A172 (cell line): ENCODE results near the gene LYL1. TPM values are rescaled to one million over a fixed set of nuclear protein-coding genes. Genes with fewer than 3 reads are reported as not detected.

Experiments used
- DNase-seq: peaks from one replicate; pipeline ENCODE4 v3.0.0-alpha.2; 2015; ENCODE audit warnings: low spot score
- total RNA-seq: library from RNA; depleted of rRNA; stranded (reverse); fragments of >200 nt; shearing (Covaris generic); gene quantifications from 2 replicates; pipeline ENCODE4 v1.2.3, GENCODE V29; 2014

The LYL1 gene
- total RNA-seq, 1 experiment from 2014 or later: not detected

DNA sequence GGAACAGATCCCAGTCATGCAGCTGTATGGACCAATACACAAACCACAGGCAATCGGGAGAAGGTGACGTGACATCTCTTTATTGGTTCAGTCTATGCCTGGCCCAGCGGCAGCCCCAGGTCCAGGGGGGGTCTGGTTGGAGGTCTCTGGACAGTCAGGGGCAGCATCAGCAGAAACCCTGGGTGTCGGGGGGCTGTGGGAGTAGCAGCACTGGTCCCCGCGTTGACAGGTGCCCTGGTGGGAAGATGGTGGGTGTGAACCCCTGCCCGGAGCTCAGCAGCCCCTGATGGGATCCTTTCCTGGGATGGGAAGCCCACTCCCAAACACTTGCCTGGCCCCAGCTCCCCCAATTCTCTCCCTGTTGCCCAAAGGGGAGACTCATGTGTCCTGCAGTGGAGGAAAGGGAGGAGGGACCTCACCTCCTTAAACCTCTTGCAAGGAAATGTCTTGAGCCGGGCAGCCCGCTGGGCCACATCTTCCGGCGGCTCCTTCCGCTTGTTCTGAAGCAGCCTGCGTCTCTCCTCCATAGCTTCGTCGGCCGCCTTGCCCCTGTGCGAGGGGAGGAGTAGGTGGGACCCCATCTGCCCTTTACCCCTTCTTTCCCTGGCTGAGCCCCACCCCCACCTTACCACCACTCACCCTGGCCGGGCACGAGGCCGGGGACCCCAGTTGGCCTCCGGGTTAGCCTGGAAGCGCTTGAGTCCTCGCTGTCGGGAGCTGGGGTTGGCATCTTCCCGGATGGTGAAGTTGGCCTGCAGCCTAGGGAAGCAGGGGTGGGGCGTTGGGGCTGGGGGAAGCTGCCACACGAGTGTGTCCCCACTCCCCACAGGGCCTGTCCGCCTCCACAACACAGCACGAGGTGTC, 2.4 kb upstream of the LYL1 start:
- DNase-seq: no peak

DNA sequence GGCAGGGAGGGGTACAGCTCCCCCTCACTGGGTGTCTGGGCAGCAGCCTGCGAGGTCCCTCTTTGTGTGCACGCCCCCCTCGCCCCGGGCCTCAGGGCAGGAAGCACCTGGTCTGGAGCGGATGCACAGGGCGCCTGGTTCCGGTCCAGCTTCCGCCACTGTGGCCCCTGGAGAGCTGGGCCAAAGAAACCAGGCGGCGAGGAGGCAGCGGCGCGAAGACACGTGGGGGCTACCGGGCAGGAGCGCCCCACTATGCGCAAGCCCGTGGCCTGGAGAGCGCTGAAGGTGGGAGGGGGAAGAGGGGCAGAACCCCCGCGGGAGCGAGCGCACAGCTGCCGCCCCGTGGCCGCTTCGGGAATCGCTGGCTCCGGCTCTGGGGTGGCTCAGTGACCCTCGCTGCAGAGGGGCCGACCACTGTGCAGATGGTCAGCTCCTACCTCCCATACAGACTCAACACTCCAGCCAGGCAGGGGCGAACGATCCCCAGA, 1.7 kb upstream of the LYL1 start:
- DNase-seq: no peak

DNA sequence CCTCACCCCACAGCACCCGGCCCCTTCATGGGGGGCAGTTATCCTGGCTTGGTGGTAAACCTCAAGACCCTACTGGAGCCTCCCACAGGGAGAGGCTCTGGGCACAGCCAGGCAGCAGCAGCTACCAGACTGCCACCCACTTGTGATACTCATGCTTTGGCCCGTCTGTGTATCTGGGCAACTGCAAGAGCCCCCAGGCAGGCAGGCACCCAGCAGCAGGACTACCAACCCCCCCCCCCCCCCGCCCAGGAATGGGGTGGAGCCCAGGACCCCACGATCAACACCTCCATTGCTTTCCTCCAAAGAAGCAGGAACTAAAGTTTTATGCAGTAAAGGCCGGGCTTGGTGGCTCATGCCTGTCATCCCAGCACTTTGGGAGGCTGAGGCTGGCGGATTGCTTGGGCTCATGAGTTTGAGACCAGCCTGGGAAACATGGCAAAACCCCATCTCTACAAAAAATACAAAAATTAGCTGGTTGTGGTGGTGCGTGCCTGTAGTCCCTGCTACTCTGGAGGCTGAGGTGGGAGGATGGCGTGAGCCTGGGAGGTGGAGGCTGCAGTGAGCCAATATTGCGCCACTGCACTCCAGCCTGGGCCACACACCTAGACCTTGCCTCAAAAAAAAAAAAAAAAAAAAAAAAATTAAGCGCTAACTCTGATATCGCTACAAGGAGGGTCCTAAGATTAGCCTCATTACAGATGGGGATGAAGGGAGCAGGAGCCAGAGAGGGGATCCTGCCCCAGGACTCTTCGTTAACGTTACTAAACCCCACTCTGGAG, 1.1 kb upstream of the LYL1 start:
- DNase-seq: no peak

DNA sequence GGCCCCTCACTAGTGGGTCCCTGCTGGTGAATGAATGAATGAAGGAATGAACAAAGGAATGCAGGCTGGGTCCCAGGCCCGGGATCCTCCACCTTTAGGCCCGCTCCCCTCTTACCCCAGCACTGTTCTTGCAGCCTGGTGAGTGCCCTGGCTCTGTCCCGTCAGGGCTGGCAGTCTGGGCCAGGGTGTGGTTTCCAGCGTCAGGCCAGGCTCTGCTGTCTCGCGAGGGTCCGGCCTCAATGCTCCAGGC, 317 bp downstream of the LYL1 start:
- DNase-seq: no peak

DNA sequence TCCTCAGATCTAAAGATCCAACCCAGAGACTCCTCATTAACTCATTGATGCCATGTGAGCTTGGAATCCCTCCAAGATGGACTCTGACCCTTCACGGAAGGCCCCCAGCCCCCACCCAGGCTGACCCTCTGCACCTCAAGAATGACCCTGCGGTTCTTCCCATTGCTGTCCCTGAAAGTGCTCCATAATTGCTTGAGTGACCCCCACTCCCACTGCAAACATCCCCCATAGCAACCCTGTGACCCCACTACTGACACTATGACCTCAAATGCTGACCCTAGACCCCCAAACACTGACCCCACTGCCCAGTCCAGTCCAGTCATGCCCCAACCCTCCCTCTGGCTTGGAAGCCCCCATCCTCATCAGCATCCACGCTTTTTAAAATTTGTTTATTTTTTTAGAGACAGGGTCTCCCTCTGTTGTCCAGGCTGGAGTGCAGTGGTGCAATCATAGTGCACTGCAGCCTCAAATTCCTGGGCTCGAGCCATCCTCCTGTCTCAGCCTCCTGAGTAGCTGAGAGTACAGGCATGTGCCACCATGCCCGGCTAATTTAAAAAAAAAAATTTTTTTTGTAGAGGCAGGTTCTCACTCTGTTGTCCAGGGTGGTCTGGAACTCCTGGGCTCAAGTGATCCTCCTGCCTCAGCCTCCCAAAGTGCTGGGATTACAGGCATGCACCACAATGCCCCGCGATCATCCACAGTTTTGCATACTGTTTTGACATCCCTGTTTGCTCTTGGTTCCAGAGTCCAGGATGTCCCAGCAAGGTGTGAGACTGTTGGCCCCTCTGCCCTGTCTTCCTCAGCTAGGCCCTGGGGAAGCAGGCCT, 855 bp downstream of the LYL1 start:
- no peak for DNase-seq

DNA sequence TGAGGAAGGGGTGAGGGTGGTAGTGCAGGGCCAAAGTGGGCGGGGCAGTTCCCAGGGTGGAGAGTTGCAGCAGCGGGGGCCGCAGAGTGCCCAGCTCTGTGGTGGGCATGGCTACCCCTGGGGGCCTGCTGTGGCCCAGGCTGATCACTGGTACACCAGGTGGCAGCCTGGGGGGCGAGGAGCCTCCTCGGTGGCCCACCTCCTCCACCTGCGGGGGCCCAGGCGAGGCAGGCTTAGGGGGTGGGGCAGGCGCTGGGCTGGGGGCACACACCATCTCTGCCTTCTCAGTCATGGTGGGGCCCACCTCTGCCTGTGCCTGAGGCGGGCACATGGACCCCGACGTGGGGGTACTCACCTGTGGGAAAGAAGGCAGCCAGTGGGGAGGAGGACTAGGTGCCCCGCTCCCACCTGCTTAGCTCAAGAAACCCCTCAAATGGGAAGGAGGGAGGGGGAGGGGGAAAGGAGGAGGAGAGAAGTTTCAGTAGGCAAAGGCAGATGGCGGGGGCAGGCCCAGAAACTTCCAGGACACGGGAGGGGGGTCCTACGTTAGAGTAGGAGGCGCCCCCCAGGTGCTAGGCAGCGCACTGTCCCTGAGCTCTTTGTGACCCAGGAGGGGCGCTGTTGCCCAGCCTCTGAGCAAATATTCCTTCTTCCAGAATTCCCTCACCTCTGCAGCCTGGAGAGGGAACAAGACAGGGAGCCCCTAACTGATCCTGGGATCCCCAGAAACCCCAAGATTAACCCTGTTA, 1.6 kb downstream of the LYL1 start:
- no peak for DNase-seq

DNA sequence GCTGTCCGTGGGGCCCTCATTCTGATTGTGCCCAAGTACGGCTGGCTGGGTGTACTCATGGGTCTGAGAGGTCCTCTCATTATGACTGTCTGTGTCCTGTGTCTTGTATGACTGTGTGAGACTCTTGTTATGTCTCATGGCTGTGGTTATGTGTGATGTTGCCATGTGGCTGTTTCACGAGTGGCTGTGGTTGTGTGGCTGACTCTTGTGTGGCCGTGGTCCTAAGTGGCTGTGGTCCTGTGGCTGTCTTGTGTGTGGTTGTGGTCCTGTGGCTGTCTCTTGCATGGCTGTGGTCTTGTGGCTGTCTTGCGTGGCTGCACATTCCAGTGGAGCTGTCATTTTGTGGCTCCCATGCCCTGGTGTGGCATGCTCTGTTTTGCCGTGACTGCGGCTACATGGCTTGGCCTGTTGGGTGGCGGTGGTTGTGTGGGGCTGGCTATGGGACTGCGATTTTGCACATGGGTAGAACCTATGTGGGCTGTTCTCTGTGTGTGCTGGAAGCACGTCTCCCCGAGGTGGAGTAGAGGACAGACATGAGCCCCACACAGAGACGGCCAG, 2.5 kb downstream of the LYL1 start:
- DNase-seq: no peak

DNA sequence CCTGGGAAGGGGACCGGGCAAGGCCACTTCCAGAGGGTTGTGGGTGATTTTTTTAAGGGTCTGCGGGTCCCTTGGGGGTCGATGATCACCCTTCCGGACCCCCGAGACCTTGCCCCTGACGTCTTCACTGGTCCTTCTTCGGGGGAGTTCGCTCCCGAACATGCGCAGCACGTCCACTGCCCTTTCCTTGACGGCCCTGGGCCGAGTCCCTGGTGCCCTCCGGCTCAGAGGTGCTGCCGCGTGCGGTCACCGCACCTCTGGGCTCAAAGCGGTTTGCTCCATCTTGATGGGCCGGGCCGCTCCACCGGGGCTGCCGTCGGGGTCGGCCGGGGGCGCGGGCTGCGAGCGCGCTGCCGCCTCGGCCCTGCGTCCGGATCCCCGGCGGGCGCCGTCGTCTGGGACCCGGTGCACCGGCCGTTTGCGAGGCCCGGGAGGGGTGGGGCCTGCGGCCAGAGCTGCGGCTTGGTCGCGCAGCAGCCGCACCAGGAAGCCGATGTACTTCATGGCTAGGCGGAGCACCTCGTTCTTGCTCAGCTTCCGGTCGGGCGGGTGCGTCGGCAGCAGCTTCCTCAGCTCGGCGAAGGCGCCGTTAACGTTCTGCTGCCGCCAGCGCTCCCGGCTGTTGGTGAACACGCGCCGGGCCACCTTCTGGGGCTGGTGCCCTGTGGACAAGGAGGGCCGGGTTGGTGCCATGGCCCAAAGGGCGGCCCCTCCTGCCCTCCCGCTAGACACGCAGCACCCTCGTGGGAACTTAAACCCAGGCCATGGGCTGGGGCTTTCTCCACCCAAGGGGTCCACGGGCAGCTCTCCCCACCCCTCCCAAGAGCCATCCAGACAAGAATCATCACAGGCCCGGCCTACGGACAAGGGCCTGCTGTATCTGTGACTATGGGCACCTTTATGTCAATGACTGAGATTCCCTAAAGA, 3.3 kb downstream of the LYL1 start:
- DNase-seq: no peak

DNA sequence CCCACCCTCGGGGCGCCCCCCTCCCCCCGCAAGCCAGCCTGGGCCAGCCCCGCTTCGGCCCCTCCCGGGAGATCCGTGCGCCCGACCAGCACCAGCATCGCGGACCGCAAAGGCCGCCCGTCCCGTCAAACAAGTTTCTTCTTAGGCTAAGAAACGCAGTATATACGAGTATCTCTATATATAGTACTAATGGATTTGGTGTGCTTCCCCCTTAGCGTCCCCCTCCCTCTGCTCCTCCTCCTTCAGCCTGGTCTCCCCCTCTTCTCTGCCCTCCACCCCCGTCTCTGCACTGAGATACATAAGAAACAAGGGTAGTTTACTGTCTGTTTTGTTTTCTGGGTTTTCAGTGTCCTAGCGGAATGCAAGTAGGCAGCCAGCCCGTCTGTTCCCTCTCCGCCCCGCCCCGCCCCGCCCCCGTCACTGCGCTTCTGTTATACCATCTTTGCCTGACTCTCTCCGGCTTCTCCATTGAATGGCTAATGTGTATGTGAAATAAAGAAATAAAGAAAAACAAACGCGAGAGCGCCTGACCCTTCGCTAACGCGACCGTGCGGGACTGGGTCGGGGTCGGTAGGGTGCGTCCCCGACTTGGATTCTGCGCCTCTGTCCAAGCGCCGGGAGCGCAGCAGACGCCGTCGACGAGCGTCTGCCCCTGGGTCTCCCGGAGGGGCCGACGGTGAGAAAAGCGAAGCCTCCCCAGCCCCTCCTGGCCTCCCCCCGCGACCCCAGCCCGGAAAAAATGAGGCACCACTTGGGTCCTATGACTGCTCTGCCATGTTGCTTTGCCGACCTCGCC, 4.2 kb downstream of the LYL1 start:
- no peak for DNase-seq

DNA sequence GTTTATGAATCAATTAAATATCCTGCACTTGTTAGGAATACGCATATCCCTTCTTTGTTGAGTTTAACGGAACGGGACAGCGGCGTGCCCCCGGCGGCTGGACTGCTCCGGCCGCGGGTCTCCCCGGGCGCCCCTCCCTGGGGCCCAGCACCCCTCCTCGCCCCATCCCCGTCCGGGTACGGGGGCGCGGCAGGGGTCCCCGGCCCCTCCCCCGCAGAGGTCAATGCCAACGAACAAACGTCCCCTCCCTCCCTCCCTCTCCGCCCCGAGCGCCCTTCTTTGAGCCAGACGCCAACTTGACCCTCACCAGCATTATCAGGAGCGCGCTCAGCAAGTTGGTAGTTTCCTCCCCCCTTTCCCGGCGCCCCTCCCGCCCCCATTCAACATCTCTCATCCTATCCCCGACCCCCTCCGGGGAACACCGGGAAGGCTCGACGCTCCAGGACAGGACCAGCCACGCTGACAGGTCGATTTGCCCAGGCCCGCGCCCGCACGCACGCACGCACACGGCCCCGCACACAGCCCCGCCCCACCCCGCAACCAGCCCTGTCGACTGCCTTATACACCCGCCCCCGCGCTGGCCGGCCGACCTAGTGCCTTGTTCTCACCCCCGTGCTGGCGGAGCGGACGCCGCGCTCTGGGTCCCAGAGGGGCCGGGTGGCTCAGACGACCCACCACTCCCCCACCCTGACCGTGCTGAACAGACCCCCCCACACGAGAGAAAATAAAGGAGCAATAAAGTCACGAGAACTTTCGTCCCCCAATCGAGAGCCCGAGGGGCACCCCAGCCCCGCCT, 5.0 kb downstream of the LYL1 start:
- DNase-seq: no peak

DNA sequence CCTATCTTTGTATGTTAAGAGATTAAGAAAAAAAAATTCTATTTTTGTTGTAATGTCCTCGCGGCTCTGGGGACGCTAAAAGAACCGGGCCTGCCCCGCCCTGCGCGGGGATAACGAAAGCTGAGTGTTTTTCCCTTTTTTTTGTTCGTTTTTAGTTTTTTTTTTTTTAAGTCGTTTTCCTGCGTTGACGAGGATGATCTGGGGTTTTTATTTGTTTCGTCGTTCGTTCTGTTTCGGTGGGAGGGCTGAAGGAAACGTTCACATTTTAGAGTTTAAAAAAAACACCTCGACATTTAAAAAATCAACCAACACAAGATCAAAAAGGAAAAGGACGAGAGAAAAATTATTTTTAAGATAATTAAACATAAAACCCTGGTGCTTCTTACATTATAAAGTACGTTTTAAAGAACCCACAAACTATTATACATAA, 5.6 kb downstream of the LYL1 start:
- DNase-seq: no peak

DNA sequence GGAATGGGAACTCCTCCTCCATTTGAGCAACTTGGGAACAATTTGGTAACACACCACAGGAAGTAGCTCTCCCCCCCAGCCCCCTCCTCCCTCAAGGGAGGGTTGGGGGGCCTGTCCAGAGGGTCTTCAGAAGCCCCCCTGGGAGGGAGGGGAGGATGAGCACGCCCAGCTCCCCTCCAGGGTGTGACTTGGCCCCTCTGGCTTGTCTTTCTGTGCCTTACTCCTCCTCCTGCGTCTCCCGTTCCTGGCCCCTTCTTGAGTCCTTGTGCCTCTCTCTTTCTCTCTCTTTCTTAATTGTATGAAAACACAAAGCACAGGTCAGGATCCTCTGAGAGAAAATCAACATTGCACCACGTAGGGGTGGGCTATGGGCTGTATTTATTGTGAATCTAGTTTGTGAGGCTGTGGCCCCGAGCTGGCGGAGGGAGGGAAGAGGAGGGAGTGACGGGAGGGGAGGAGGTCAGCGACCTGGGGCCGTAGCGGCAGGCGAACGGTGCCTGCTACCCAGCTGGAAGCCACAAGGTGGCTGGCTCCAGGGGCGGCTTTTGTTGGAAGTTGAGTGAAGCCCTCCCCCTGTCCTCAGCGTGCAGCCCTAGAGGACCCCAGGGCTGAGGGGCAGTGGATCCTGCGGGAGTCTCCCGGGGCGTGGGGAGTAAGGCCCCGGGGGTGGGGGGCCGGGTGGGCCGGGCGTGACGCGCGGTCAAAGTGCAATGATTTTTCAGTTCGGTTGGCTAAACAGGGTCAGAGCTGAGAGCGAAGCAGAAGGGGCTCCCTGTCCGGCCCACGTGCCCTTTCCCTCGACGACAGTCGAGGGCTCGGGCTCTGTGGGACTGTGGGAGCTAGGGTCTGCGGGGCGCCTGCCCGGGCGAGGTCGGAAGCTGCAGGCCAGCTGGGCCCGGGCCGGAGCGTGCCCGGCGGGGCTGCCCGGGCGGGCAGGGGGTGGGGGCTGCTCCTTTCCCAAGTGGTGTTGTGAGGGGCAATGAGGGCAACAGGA, 6.4 kb downstream of the LYL1 start:
- no peak for DNase-seq

DNA sequence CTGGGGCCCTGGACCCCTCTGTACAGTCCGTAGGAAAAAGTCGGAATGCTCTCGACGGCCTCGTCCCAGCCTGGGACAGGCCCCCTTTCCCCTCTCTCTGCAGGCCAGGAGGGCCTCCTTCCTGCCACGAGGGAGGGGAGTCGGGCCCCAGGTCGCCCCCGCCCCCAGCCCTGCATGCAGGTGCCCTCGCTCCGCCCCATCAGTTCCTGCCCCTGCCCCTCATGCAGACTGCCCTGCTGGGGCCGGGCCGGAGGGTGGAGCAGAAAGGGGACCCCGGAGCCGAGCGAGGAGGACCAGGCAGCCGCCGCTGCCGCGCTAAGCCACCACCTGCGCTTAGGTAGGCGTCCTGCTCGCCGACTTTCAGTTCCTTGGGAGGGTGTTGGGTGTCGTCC, 7.3 kb downstream of the LYL1 start:
- no peak for DNase-seq

DNA sequence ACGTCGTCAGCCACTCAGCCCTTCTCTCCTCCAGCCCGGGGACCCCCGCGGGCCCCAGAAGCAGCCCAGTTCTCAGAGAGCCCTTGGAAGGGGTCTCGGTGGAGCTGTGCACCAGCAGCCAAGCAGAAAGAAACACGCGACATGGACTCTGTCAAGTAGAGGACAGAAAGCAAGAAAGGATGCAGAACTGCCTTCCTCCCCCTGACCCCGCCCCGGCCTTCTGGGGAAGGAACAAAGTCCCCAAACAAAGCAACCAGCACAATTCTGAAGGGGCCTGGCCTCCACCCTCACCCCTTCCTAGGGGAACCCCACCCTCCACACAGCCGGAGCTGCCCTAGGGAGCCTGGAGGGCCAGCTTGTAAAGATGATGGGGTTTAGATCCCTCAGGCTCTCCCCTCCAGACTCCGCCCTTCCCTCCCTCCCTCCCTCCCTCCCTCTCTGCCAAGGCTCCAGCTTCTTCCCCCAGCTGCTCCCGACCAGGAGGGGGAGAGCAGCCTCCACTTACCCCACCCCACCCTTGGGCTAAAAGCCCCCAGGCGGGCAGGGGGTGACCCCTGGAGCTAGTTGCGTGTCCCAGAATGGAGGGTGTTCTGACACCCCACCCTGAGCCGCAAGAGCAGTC, 7.8 kb downstream of the LYL1 start:
- DNase-seq: no peak

DNA sequence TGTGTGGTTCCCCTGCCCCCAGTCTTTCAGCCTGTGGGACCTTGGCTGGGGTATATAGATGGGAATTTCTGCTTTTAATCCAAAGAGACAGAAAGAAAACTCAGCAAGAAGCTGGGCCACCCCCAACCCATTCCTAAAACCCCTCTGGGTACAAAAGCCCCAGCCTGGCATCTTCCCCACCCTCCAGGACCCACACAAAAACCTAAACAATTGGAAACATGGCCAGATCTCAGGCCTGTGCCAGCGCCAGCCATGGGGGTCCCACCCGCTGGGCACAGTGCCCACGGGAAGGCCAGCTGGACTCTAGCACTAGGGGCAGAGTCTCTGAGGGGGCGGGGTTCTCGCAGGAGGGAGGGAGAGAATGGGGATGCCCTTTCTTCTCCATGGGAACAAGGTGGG, 8.6 kb downstream of the LYL1 start:
- no peak for DNase-seq

DNA sequence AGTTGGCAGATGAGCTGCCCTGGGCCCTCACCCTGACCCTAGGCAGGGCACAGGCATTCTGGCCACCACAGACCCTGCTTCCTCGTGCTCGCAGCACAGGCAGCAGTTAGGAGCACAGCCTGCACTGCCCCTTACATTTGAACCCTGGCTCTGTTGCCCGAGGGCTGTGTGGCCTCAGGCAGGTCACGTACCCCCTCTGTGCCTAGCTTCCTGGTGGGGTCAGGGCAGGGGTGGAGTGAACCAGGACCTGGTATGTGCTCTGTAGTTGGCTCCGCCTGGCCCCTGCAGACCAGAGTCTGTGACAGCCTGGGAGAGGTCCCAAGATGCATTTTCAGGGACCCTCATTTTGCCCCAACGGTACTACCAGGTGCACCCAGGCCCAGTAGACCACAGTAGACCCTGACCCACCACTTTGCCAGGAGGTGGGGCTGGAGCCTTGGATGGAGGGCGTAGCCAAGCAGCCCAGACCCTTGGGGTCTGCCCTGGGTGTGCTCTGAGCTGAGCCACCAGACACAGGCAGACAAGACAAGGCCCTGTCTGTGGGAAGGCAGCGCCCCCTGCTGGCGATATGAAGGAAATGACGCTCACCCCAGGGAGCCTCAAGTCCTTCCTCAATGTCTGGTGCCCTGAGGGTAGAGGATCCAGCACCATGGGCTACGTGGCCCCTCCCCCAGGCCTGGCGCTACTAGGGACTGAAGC, 9.1 kb downstream of the LYL1 start:
- DNase-seq: peak; percentile 91
